Upper lobe of right lung (tissue), 1 donor: ENCODE results near the gene STK40. TPM values are rescaled to one million over a fixed set of nuclear protein-coding genes. Genes with fewer than 3 reads are reported as not detected.
A peak's percentile ranks its signal among the peaks of the same experiment; 100 is the strongest.

Source experiments
- ATAC-seq: fragments of 200-7000 bp; cut with Tn5 transposase; one replicate; pipeline ENCODE4 v1.9.1; 2020; ENCODE audit warnings: mild to moderate bottlenecking, moderate library complexity
- DNase-seq: peaks from one replicate; pipeline ENCODE4 v3.0.0-alpha.2; 2020
- H3K27ac ChIP-seq: fragments of 200-600 bp; one replicate; pipeline ENCODE4 v1.8.0; 2022
- H3K27me3 ChIP-seq: fragments of 200-600 bp; one replicate; pipeline ENCODE4 v1.8.0; 2022; ENCODE audit warnings: mild to moderate bottlenecking
- H3K36me3 ChIP-seq: fragments of 200-600 bp; one replicate; pipeline ENCODE4 v1.8.0; 2022
- H3K4me1 ChIP-seq: fragments of 200-600 bp; one replicate; pipeline ENCODE4 v1.8.0; 2022
- H3K4me3 ChIP-seq: fragments of 200-600 bp; one replicate; pipeline ENCODE4 v1.8.0; 2022; ENCODE audit warnings: mild to moderate bottlenecking
- H3K9me3 ChIP-seq: fragments of 200-600 bp; one replicate; pipeline ENCODE4 v1.8.0; 2022
- CTCF ChIP-seq: fragments of 200-600 bp; IDR thresholded peaks from one replicate; pipeline ENCODE4 v1.8.0; 2022; ENCODE audit warnings: antibody characterized with exemption
- intact Hi-C: fragments of 100-400 bp; cut with DNase I; formaldehyde crosslinking; loops from one replicate; pipeline ENCODE4 v1.11.0; 2022
- total RNA-seq: library from RNA; stranded (reverse); fragmentation: NEBNext Ultra II Directional; extraction: Animal tissue kit (Norgen Biotek cat#: 25700); gene quantifications from one replicate; pipeline ENCODE4 v1.2.1, GENCODE V29; 2021
- donor health status: DM: no; HTN: yes; CAD: no; lungs with severe emphysema.

Gene STK40
- total RNA-seq, 1 donor from 2014 or later, result 78.9 TPM

GRCh38 chr1:36397378-36398230, 11.9 kb upstream of the STK40 start, which contains the start of gene LSM10:
Gene LSM10, minus strand, starts transcription at chr1:36397908. Its CDS starts 3,779 bp downstream, at chr1:36394129.
- intact Hi-C loops, result no loop called here
- ATAC-seq (peak; percentile 94), DNase-seq (peak; percentile 96)
- Histone ChIP-seq H3K4me3 (peak within 1 kb of the TSS; percentile 77), H3K9me3 (no peaks in the 10 kb centered on the region), H3K27ac (peak within 1 kb of the TSS; percentile 87), H3K4me1 (peaks cover 18% of the 10 kb centered on the region), H3K36me3 (peaks cover 17% of the 10 kb centered on the region), H3K27me3 (no peaks in the 10 kb centered on the region)
- TF ChIP-seq CTCF, result no peak

- Histone ChIP-seq H3K36me3 (peaks cover 23% of the 10 kb centered on the region), H3K27ac (peak overlapping the region; percentile 87), H3K4me1 (peaks cover 18% of the 10 kb centered on the region), H3K9me3 (no peaks in the 10 kb centered on the region), H3K4me3 (peak overlapping the region; percentile 77), H3K27me3 (no peaks in the 10 kb centered on the region)
- DNase-seq (no peak), ATAC-seq (peak; percentile 40)
- intact Hi-C loops, result no loop called here
- TF ChIP-seq CTCF, result no peak
These were observed 11.3 kb upstream of the STK40 start for GRCh38 chr1:36397083-36397377.

- Histone ChIP-seq H3K27ac (no peak overlapping the region), H3K4me1 (peaks cover 13% of the 10 kb centered on the region), H3K27me3 (no peaks in the 10 kb centered on the region), H3K36me3 (peaks cover 30% of the 10 kb centered on the region), H3K9me3 (no peaks in the 10 kb centered on the region), H3K4me3 (peak overlapping the region; percentile 77)
- no peak for TF ChIP-seq CTCF
- intact Hi-C loops, result no loop called here
- DNase-seq (no peak), ATAC-seq (no peak)
These were observed 10.6 kb upstream of the STK40 start for GRCh38 chr1:36396359-36396758.

GRCh38 chr1:36393686-36394085, 8.0 kb upstream of the STK40 start:
- Histone ChIP-seq H3K4me3 (no peak overlapping the region), H3K27me3 (no peaks in the 10 kb centered on the region), H3K4me1 (peaks cover 23% of the 10 kb centered on the region), H3K9me3 (no peaks in the 10 kb centered on the region), H3K36me3 (peaks cover 44% of the 10 kb centered on the region), H3K27ac (no peak overlapping the region)
- ATAC-seq (no peak), DNase-seq (no peak)
- TF ChIP-seq CTCF, result no peak
- intact Hi-C loops, result no loop called here

- intact Hi-C loops, result no loop called here
- H3K27ac ChIP-seq, result no peak overlapping the region
These were observed 7.1 kb upstream of the STK40 start for GRCh38 chr1:36392836-36393235.

More at GRCh38 chr1:36392836-36393235, 7.1 kb upstream of the STK40 start:
- Histone ChIP-seq H3K27me3 (no peaks in the 10 kb centered on the region), H3K4me3 (no peak overlapping the region), H3K9me3 (no peaks in the 10 kb centered on the region), H3K4me1 (peaks cover 22% of the 10 kb centered on the region), H3K36me3 (peaks cover 44% of the 10 kb centered on the region)
- no peak for TF ChIP-seq CTCF
- DNase-seq (no peak), ATAC-seq (no peak)
